HCT116 (cell line): Measurements from ENCODE around the gene SVBP. TPM values are rescaled to one million over a fixed set of nuclear protein-coding genes. Genes with fewer than 3 reads are reported as not detected.

Experiments used
- ATAC-seq: fragments of 200-7000 bp; cut with Tn5 transposase; 2 replicates; pipeline ENCODE4 v1.9.1; 2020; ENCODE audit warnings: mild to moderate bottlenecking, moderate library complexity
- BruUV-seq: library from RNA; stranded (reverse); fragments of 400-500 nt; replicated peaks from 2 replicates; lab custom pipeline; 2021; lab: Mats Ljungman, UMichigan
- CTCF ChIA-PET: fragments of 300-600 bp; sonication (Branson Sonifier 250); formaldehyde crosslinking; loops from one replicate; lab custom pipeline; 2021; ENCODE audit warnings: antibody characterized with exemption; lab: Charles Lee
- POLR2A ChIA-PET: fragments of 300-600, 350-600 bp; sonication (Branson Sonifier 250); formaldehyde crosslinking; loops from one replicate; lab custom pipeline; 2021; ENCODE audit warnings: antibody characterized with exemption; lab: Charles Lee
- RAD21 ChIA-PET, 2 experiments: fragments of 300-600 bp; sonication (Branson Sonifier 250); formaldehyde crosslinking; loops; one replicate each; lab custom pipeline; 2023; ENCODE audit warnings: low total read pairs in 2 of 2; ENCODE audit not compliant: uncharacterized antibody in 2 of 2, unreplicated experiment in 2 of 2, low non-redundant PET in 1 of 2; lab: Charles Lee
- DNase-seq: peaks from one replicate; pipeline ENCODE4 v3.0.0-alpha.2; 2010; ENCODE audit warnings: low read depth, low spot score
- H2AFZ ChIP-seq: fragments of 200-600 bp; shearing (Covaris generic), sonication (generic); 2 replicates; pipeline ENCODE4 v1.6.1; 2017; ENCODE audit warnings: low read depth, mixed run types, mixed read lengths, antibody characterized with exemption, low read length; ENCODE audit not compliant: poor library complexity, severe bottlenecking
- H3K27ac ChIP-seq: 2 replicates; pipeline ENCODE4 v1.5.1; 2012; ENCODE audit warnings: low read depth, low read length
- H3K27me3 ChIP-seq: fragments of 200-600 bp; sonication (generic); 2 replicates; pipeline ENCODE4 v1.6.1; 2016; ENCODE audit warnings: mixed run types, low read length, mixed read lengths; ENCODE audit not compliant: insufficient read depth
- H3K36me3 ChIP-seq, 2 experiments: fragments of 200-500 bp in 1 of 2; fragments of 200-600 bp in 1 of 2; sonication (Bioruptor generic) in 1 of 2; sonication (generic) in 1 of 2; 2 replicates each; pipeline versions ENCODE4 v1.5.1 to v1.6.1; 2014 to 2016; ENCODE audit warnings: low read length in 2 of 2, inconsistent platforms in 1 of 2, mixed read lengths in 1 of 2, mixed run types in 1 of 2; ENCODE audit not compliant: insufficient read depth in 2 of 2, control insufficient read depth in 1 of 2
- H3K4me1 ChIP-seq, 2 experiments: fragments of 200-600 bp in 1 of 2; sonication (generic) in 1 of 2; 2 replicates each; pipeline versions ENCODE4 v1.5.1 to v1.6.1; 2012 to 2017; ENCODE audit warnings: low read length in 2 of 2, inconsistent platforms in 1 of 2, mild to moderate bottlenecking in 1 of 2, mixed read lengths in 1 of 2, mixed run types in 1 of 2, moderate library complexity in 1 of 2; ENCODE audit not compliant: insufficient read depth in 2 of 2, control insufficient read depth in 1 of 2
- H3K4me2 ChIP-seq: fragments of 200-600 bp; sonication (generic); 2 replicates; pipeline ENCODE4 v1.6.1; 2017; ENCODE audit warnings: mixed run types, low read length, mixed read lengths
- H3K4me3 ChIP-seq, 2 experiments: fragments of 200-600 bp in 1 of 2; sonication (generic) in 1 of 2; replicated peaks in 1 of 2; 2 replicates each; pipeline ENCODE4 v1.5.1; 2011 to 2016; ENCODE audit warnings: low read length in 2 of 2, control low read depth in 1 of 2, low read depth in 1 of 2, mild to moderate bottlenecking in 1 of 2, mixed read lengths in 1 of 2, mixed run types in 1 of 2
- H3K79me2 ChIP-seq: fragments of 200-600 bp; sonication (generic); 2 replicates; pipeline ENCODE4 v1.6.1; 2017; ENCODE audit warnings: mild to moderate bottlenecking, mixed run types, low read length, moderate library complexity, mixed read lengths; ENCODE audit not compliant: insufficient read depth
- H3K9ac ChIP-seq: fragments of 200-600 bp; sonication (generic); 2 replicates; pipeline ENCODE4 v1.6.1; 2016; ENCODE audit warnings: low read length, mixed read lengths
- H3K9me2 ChIP-seq: fragments of 200-600 bp; sonication (generic), shearing (Covaris generic); 2 replicates; pipeline ENCODE4 v1.6.1; 2017; ENCODE audit warnings: mixed run types, mild to moderate bottlenecking, moderate library complexity; ENCODE audit not compliant: insufficient read depth
- H3K9me3 ChIP-seq, 2 experiments: fragments of 200-500 bp in 1 of 2; fragments of 200-600 bp in 1 of 2; sonication (Bioruptor generic) in 1 of 2; sonication (generic) in 1 of 2; 2 replicates each; pipeline ENCODE4 v1.6.1; 2014 to 2017; ENCODE audit warnings: low read length in 2 of 2, mixed read lengths in 2 of 2, inconsistent platforms in 1 of 2, low read depth in 1 of 2, mild to moderate bottlenecking in 1 of 2, mixed run types in 1 of 2, moderate library complexity in 1 of 2; ENCODE audit not compliant: control insufficient read depth in 1 of 2, insufficient read depth in 1 of 2
- H4K20me1 ChIP-seq: fragments of 200-600 bp; sonication (generic), shearing (Covaris generic); 2 replicates; pipeline ENCODE4 v1.6.1; 2017; ENCODE audit warnings: mixed run types, mild to moderate bottlenecking, moderate library complexity; ENCODE audit not compliant: insufficient read depth
- CBX3 ChIP-seq: IDR thresholded peaks from 2 replicates; pipeline ENCODE4 v1.6.1; 2012; ENCODE audit warnings: low read depth
- CEBPB ChIP-seq: IDR thresholded peaks from 2 replicates; pipeline ENCODE4 v1.6.1; 2012; ENCODE audit warnings: low read depth
- EGR1 ChIP-seq: IDR thresholded peaks from 2 replicates; pipeline ENCODE4 v1.6.1; 2012; ENCODE audit warnings: low read depth
- ELF1 ChIP-seq: IDR thresholded peaks from 2 replicates; pipeline ENCODE4 v1.6.1; 2012; ENCODE audit warnings: low read depth, borderline replicate concordance
- EZH2 ChIP-seq: fragments of 200-600 bp; sonication (generic); IDR thresholded peaks from 2 replicates; pipeline ENCODE4 v1.6.1; 2017; ENCODE audit warnings: antibody characterized with exemption, mixed run types
- EZH2phosphoT487 ChIP-seq: fragments of 200-600 bp; IDR thresholded peaks from 2 replicates; pipeline ENCODE4 v1.6.1; 2018; ENCODE audit warnings: antibody characterized with exemption, borderline replicate concordance
- FOSL1 ChIP-seq: IDR thresholded peaks from 2 replicates; pipeline ENCODE4 v1.6.1; 2012; ENCODE audit warnings: low read depth
- JUND ChIP-seq: IDR thresholded peaks from 2 replicates; pipeline ENCODE4 v1.6.1; 2012
- POLR2A ChIP-seq: IDR thresholded peaks from 2 replicates; pipeline ENCODE4 v1.7.0; 2011; ENCODE audit warnings: borderline replicate concordance; ENCODE audit not compliant: insufficient read depth, insufficient read length; ENCODE audit errors: extremely low read depth
- RAD21 ChIP-seq: IDR thresholded peaks from 2 replicates; pipeline ENCODE4 v1.6.1; 2012; ENCODE audit warnings: low read depth, mild to moderate bottlenecking
- REST ChIP-seq: IDR thresholded peaks from 2 replicates; pipeline ENCODE4 v1.6.1; 2012; ENCODE audit warnings: low read depth
- SP1 ChIP-seq: IDR thresholded peaks from 2 replicates; pipeline ENCODE4 v1.6.1; 2012; ENCODE audit warnings: low read depth
- TCF7L2 ChIP-seq: IDR thresholded peaks from 2 replicates; pipeline ENCODE4 v1.7.0; 2011; ENCODE audit warnings: borderline replicate concordance, inconsistent platforms; ENCODE audit not compliant: insufficient read depth, insufficient read length; ENCODE audit errors: extremely low read depth
- YY1 ChIP-seq: IDR thresholded peaks from 2 replicates; pipeline ENCODE4 v1.6.1; 2011; ENCODE audit warnings: low read length, low read depth, moderate library complexity, mild to moderate bottlenecking; ENCODE audit not compliant: insufficient replicate concordance; ENCODE audit errors: extremely low read depth
- ZBTB33 ChIP-seq: IDR thresholded peaks from 2 replicates; pipeline ENCODE4 v1.6.1; 2011; ENCODE audit warnings: mild to moderate bottlenecking, low read length, moderate library complexity; ENCODE audit not compliant: insufficient replicate concordance; ENCODE audit errors: extremely low read depth
- intact Hi-C: fragments of 100-400 bp; cut with micrococcal nuclease; formaldehyde crosslinking; loops from 2 replicates; pipeline ENCODE4 v1.10.0; 2022
- total RNA-seq: library from RNA; stranded (reverse); gene quantifications from one replicate; pipeline ENCODE4 v1.2.1, GENCODE V29; 2021; ENCODE audit not compliant: unreplicated experiment

SVBP gene
- total RNA-seq, 1 experiment from 2014 or later, result 14.4 TPM

DNA sequence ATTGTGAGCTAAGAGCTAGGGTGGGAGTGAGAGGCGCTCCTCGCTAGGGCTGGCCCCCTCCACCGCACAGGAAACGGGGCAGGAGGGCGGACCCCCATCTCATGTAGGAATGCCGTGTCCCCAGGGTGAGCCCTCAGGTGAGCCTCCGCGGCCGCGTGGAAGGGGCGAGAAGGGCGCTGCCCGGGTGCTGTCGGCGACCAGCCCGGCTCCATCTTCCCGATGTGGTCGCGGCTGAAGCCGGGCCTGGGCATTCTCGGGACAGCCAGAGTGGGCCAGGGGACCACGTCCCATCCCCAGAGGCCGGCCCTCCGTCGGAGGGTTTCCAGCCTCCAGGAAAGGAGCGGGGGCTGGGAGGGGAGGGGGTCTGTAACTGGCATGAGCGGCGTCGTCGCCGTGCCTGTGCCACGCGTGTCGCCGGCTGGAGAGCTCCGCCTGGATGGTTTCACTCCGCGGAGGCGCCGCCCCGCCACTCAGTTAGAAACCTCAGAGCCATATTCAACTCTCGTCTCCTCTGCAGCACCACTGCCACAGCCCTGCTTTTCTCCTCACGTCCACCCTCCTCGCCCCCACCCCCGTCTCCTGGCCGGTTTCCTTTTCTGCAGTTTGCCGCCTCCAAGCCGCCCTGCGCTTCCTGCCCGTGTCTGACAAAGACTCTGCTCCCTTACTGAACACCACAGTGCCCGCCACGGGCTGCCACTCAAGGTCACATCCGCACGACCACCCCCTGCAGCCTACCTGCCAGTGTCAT lies 32.1 kb downstream of the SVBP start, which contains the start of gene TMEM269:
Gene TMEM269, plus strand, starts transcription at position 46 of the 748 bp plus-strand sequence. CDS start 4,903 bp downstream, outside the sequence.
- Histone ChIP-seq H2AFZ (no peak within 1 kb of the TSS), H3K4me1 (peaks cover 0 to 4% of the 10 kb centered on the region in 2 experiments; a peak in 1 of 4 replicates), H3K79me2 (no peaks in the 10 kb centered on the region), H3K27ac (no peak within 1 kb of the TSS), H4K20me1 (no peaks in the 10 kb centered on the region), H3K9ac (no peak within 1 kb of the TSS), H3K9me3 (no peaks in the 10 kb centered on the region), H3K4me2 (no peak within 1 kb of the TSS), H3K4me3 (no peak within 1 kb of the TSS), H3K9me2 (no peaks in the 10 kb centered on the region), H3K27me3 (no peaks in the 10 kb centered on the region), H3K36me3 (no peaks in the 10 kb centered on the region)
- no TSS peak for BruUV-seq
- no peak for DNase-seq
- no peak for ATAC-seq
- TF ChIP-seq CEBPB, result no peak
- TF ChIP-seq POLR2A, result no peak
- TF ChIP-seq FOSL1, result no peak
- TF ChIP-seq RAD21, result no peak
- no peak for TF ChIP-seq CBX3
- TF ChIP-seq EZH2, result no peak
- TF ChIP-seq EZH2phosphoT487, result no peak
- no peak for TF ChIP-seq JUND
- ChIA-PET RAD21 (no interaction called here), CTCF (no interaction called here), POLR2A (no interaction called here)
- intact Hi-C loops, result no loop called here

DNA sequence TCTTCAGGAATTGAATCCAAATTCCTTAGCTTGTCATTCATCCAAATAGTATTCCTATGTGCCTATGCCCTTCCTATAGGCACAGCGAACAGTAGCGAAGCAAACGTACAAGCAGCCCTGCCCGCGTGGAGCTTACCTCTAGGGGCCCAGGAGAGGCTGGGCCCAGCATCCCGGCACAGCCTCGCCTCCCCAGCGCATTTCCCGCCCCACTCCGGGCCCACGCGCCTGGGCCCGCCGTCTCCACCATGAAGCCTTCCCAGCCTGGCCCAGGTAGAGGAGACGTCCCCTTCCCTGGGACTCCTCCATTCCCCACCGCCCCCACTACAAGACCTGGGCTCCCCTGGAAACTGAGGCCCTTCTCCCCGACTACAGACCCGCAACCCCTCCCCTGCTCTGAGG lies 32.7 kb downstream of the SVBP start:
- ChIA-PET POLR2A (no interaction called here), CTCF (interaction anchor here (1.3 kb wide), 1 partner anchor 25 kb away, joined by 3 read pairs; no protein-coding TSS in a partner anchor), RAD21 (no interaction called here)
- H2AFZ ChIP-seq, result no peak overlapping the region
- H3K9me2 ChIP-seq, result no peaks in the 10 kb centered on the region
- ATAC-seq (no peak), DNase-seq (no peak)
- 0 out of 4 replicates have a peak, but pooled peaks cover 0 to 2% of the 10 kb centered on the region in 2 experiments for H3K36me3 ChIP-seq
- intact Hi-C loops, result no loop called here
- H3K9ac ChIP-seq, result no peak overlapping the region
- H3K4me1 ChIP-seq, result peaks cover 0 to 4% of the 10 kb centered on the region in 2 experiments; a peak in 1 of 4 replicates
- H3K9me3 ChIP-seq, result no peaks in the 10 kb centered on the region
- no TSS peak for BruUV-seq
- no peak overlapping the region for H3K4me2 ChIP-seq
- H3K79me2 ChIP-seq, result no peaks in the 10 kb centered on the region
- H3K27me3 ChIP-seq, result no peaks in the 10 kb centered on the region
- H3K4me3 ChIP-seq, result no peak overlapping the region
- H3K27ac ChIP-seq, result no peak overlapping the region
- H4K20me1 ChIP-seq, result no peaks in the 10 kb centered on the region
- no peak for TF ChIP-seq ZBTB33
- TF ChIP-seq JUND, result no peak
- TF ChIP-seq EGR1, result no peak
- no peak for TF ChIP-seq SP1
- no peak for TF ChIP-seq REST
- TF ChIP-seq YY1, result no peak
- TF ChIP-seq ELF1, result no peak
- no peak for TF ChIP-seq TCF7L2
